HS-27A (cell line): ENCODE measurements around the gene AKR1E2.

ENCODE experiments used
- DNase-seq: peaks from one replicate; pipeline ENCODE4 v3.0.0-alpha.2; 2012; ENCODE audit warnings: low read depth, missing footprints

AKR1E2 gene

GRCh38 chr10:4845766-4846165 lies 19.8 kb downstream of the AKR1E2 start:
- no peak for DNase-seq

GRCh38 chr10:4846775-4847174 lies 20.8 kb downstream of the AKR1E2 start:
- no peak for DNase-seq

- DNase-seq, result peak; percentile 29
Measured at GRCh38 chr10:4847561-4848355, 21.8 kb downstream of the AKR1E2 start.

- no peak for DNase-seq
Measured at GRCh38 chr10:4848356-4849041, 22.5 kb downstream of the AKR1E2 start.

- DNase-seq, result no peak
Measured at GRCh38 chr10:4849042-4849402, 23.0 kb downstream of the AKR1E2 start.

- peak; percentile 58 for DNase-seq
Measured at GRCh38 chr10:4849555-4850242, 23.7 kb downstream of the AKR1E2 start.

- DNase-seq, result no peak
Measured at GRCh38 chr10:4850397-4850796, 24.4 kb downstream of the AKR1E2 start.

- no peak for DNase-seq
Measured at GRCh38 chr10:4851176-4851575, 25.2 kb downstream of the AKR1E2 start.

GRCh38 chr10:4851846-4852245 lies 25.8 kb downstream of the AKR1E2 start:
- no peak for DNase-seq

GRCh38 chr10:4865945-4866661 lies 40.1 kb downstream of the AKR1E2 start:
- DNase-seq, result no peak

GRCh38 chr10:4867109-4867519 lies 41.1 kb downstream of the AKR1E2 start:
- no peak for DNase-seq

- DNase-seq, result no peak
Measured at GRCh38 chr10:4867520-4868356, 41.7 kb downstream of the AKR1E2 start.

GRCh38 chr10:4868357-4868657 lies 42.3 kb downstream of the AKR1E2 start:
- DNase-seq, result no peak

GRCh38 chr10:4882704-4883078 lies 56.7 kb downstream of the AKR1E2 start:
- no peak for DNase-seq

GRCh38 chr10:4883079-4883739 lies 57.2 kb downstream of the AKR1E2 start:
- no peak for DNase-seq

- no peak for DNase-seq
Measured at GRCh38 chr10:4885162-4885561, 59.2 kb downstream of the AKR1E2 start.

- no peak for DNase-seq
Measured at GRCh38 chr10:4887501-4887900, 61.5 kb downstream of the AKR1E2 start.

- DNase-seq, result no peak
Measured at GRCh38 chr10:4888236-4888635, 62.2 kb downstream of the AKR1E2 start.

- no peak for DNase-seq
Measured at GRCh38 chr10:4889959-4890358, 64.0 kb downstream of the AKR1E2 start.

GRCh38 chr10:4892681-4893080 lies 66.7 kb downstream of the AKR1E2 start:
- DNase-seq, result no peak

GRCh38 chr10:4894335-4894734 lies 68.3 kb downstream of the AKR1E2 start:
- DNase-seq, result no peak
